NT2/D1 (cell line): Measurements from ENCODE around the gene COL20A1.
A peak's percentile ranks its signal among the peaks of the same experiment; 100 is the strongest.

Experiments
- DNase-seq: peaks from one replicate; pipeline ENCODE4 v3.0.0-alpha.2; 2011; ENCODE audit warnings: low read depth, low spot score
- H3K27me3 ChIP-seq: 2 replicates; pipeline ENCODE4 v1.6.0; 2011; ENCODE audit warnings: mild to moderate bottlenecking; ENCODE audit not compliant: insufficient read length, insufficient read depth
- H3K36me3 ChIP-seq: 2 replicates; pipeline ENCODE4 v1.6.1; 2011; ENCODE audit warnings: mild to moderate bottlenecking, low read length, mixed read lengths; ENCODE audit not compliant: insufficient read depth, insufficient read length
- H3K4me1 ChIP-seq: 2 replicates; pipeline ENCODE4 v1.5.1; 2011; ENCODE audit not compliant: insufficient read depth, insufficient read length
- H3K4me3 ChIP-seq: 2 replicates; pipeline ENCODE4 v1.5.1; 2011; ENCODE audit warnings: low read depth; ENCODE audit not compliant: insufficient read length
- H3K9ac ChIP-seq: 2 replicates; pipeline ENCODE4 v1.6.0; 2011; ENCODE audit warnings: low read depth; ENCODE audit not compliant: insufficient read length
- H3K9me3 ChIP-seq: 2 replicates; pipeline ENCODE4 v1.5.1; 2011; ENCODE audit warnings: mild to moderate bottlenecking, low read length; ENCODE audit not compliant: insufficient read depth
- SUZ12 ChIP-seq: IDR thresholded peaks from 2 replicates; pipeline ENCODE4 v1.6.1; 2011; ENCODE audit not compliant: insufficient read length, insufficient read depth; ENCODE audit errors: extremely low read depth
- YY1 ChIP-seq: IDR thresholded peaks from 2 replicates; pipeline ENCODE4 v1.6.1; 2011; ENCODE audit not compliant: insufficient read length, insufficient read depth
- ZNF274 ChIP-seq: IDR thresholded peaks from 2 replicates; pipeline ENCODE4 v1.6.1; 2011; ENCODE audit warnings: mild to moderate bottlenecking, low read depth, low read length

COL20A1 gene

GRCh38 chr20:63256954-63257353 lies 36.0 kb upstream of the COL20A1 start:
- TF ChIP-seq YY1: no peak
- no peak for TF ChIP-seq SUZ12
- no peak for TF ChIP-seq ZNF274
- no peak for DNase-seq
- H3K9me3 ChIP-seq: no peaks in the 10 kb centered on the region
- H3K9ac ChIP-seq: no peak overlapping the region
- H3K27me3 ChIP-seq: peaks cover 37% of the 10 kb centered on the region
- peaks cover 56% of the 10 kb centered on the region for H3K4me1 ChIP-seq
- H3K36me3 ChIP-seq: peaks cover 3% of the 10 kb centered on the region
- H3K4me3 ChIP-seq: no peak overlapping the region

- peaks cover 3% of the 10 kb centered on the region for H3K36me3 ChIP-seq
- TF ChIP-seq YY1: no peak
- no peak for TF ChIP-seq SUZ12
- no peak for TF ChIP-seq ZNF274
- no peak for DNase-seq
- peaks cover 54% of the 10 kb centered on the region for H3K4me1 ChIP-seq
- H3K4me3 ChIP-seq: no peak overlapping the region
- peaks cover 30% of the 10 kb centered on the region for H3K27me3 ChIP-seq
- H3K9ac ChIP-seq: no peak overlapping the region
- H3K9me3 ChIP-seq: no peaks in the 10 kb centered on the region
These were observed 35.4 kb upstream of the COL20A1 start for GRCh38 chr20:63257629-63258028.

GRCh38 chr20:63258781-63259180 lies 34.2 kb upstream of the COL20A1 start:
- Histone ChIP-seq H3K9me3 (no peaks in the 10 kb centered on the region), H3K36me3 (peaks cover 3% of the 10 kb centered on the region), H3K4me3 (no peak overlapping the region), H3K4me1 (peaks cover 47% of the 10 kb centered on the region), H3K9ac (no peak overlapping the region), H3K27me3 (peaks cover 24% of the 10 kb centered on the region)
- DNase-seq: no peak
- no peak for TF ChIP-seq YY1
- no peak for TF ChIP-seq SUZ12
- TF ChIP-seq ZNF274: no peak

GRCh38 chr20:63259734-63260460 lies 33.1 kb upstream of the COL20A1 start:
- no peak for TF ChIP-seq ZNF274
- Histone ChIP-seq H3K9me3 (no peaks in the 10 kb centered on the region), H3K9ac (peak overlapping the region; percentile 9), H3K27me3 (peaks cover 21% of the 10 kb centered on the region), H3K4me3 (no peak overlapping the region), H3K36me3 (peaks cover 3% of the 10 kb centered on the region), H3K4me1 (peaks cover 45% of the 10 kb centered on the region)
- DNase-seq: no peak

GRCh38 chr20:63260521-63260920 lies 32.5 kb upstream of the COL20A1 start:
- H3K4me3 ChIP-seq: no peak overlapping the region
- H3K4me1 ChIP-seq: peaks cover 39% of the 10 kb centered on the region
- no peak for DNase-seq
- peaks cover 3% of the 10 kb centered on the region for H3K36me3 ChIP-seq
- no peaks in the 10 kb centered on the region for H3K9me3 ChIP-seq
- H3K9ac ChIP-seq: peak overlapping the region; percentile 43
- peaks cover 15% of the 10 kb centered on the region for H3K27me3 ChIP-seq
- TF ChIP-seq YY1 (no peak), ZNF274 (no peak), SUZ12 (no peak)

- no peak overlapping the region for H3K4me3 ChIP-seq
- TF ChIP-seq SUZ12 (no peak), ZNF274 (no peak), YY1 (no peak)
- H3K27me3 ChIP-seq: peaks cover 8% of the 10 kb centered on the region
- H3K36me3 ChIP-seq: peaks cover under 1% of the 10 kb centered on the region
- H3K9me3 ChIP-seq: no peaks in the 10 kb centered on the region
- H3K4me1 ChIP-seq: peaks cover 34% of the 10 kb centered on the region
- DNase-seq: no peak
- H3K9ac ChIP-seq: peak overlapping the region; percentile 43
These were observed 31.8 kb upstream of the COL20A1 start for GRCh38 chr20:63261060-63261794.

GRCh38 chr20:63261795-63262528 lies 31.0 kb upstream of the COL20A1 start:
- DNase-seq: no peak
- Histone ChIP-seq H3K4me3 (no peak overlapping the region), H3K9me3 (no peaks in the 10 kb centered on the region), H3K4me1 (peaks cover 27% of the 10 kb centered on the region), H3K9ac (peak overlapping the region; percentile 14), H3K27me3 (peaks cover 1% of the 10 kb centered on the region), H3K36me3 (no peaks in the 10 kb centered on the region)
- TF ChIP-seq ZNF274 (no peak), SUZ12 (no peak)
